GM23248 (cell line): Measurements from ENCODE around the gene TMCC2. TPM values are rescaled to one million over a fixed set of nuclear protein-coding genes. Genes with fewer than 3 reads are reported as not detected.

Source experiments
- DNase-seq: peaks from one replicate; pipeline ENCODE4 v3.0.0-alpha.2; 2015
- H2AFZ ChIP-seq: fragments of 200-600 bp; sonication (generic); 2 replicates; pipeline ENCODE4 v1.6.1; 2016; ENCODE audit warnings: antibody characterized with exemption
- H3F3A ChIP-seq: fragments of 200-600 bp; sonication (generic); 2 replicates; pipeline ENCODE4 v1.6.1; 2016; ENCODE audit warnings: mild to moderate bottlenecking, antibody characterized with exemption, mixed run types; ENCODE audit not compliant: insufficient read depth
- H3K27ac ChIP-seq: fragments of 200-600 bp; sonication (generic); 2 replicates; pipeline ENCODE4 v1.5.1; 2016; ENCODE audit warnings: mild to moderate bottlenecking
- H3K27me3 ChIP-seq: fragments of 200-600 bp; sonication (generic); replicated peaks from 2 replicates; pipeline ENCODE4 v1.6.1; 2016; ENCODE audit warnings: mild to moderate bottlenecking; ENCODE audit not compliant: insufficient read depth
- H3K36me3 ChIP-seq: fragments of 200-600 bp; sonication (generic); 2 replicates; pipeline ENCODE4 v1.6.1; 2016; ENCODE audit warnings: low read depth, mild to moderate bottlenecking
- H3K4me1 ChIP-seq: fragments of 200-600 bp; sonication (generic); 2 replicates; pipeline ENCODE4 v1.6.1; 2016; ENCODE audit warnings: mild to moderate bottlenecking; ENCODE audit not compliant: insufficient read depth
- H3K4me2 ChIP-seq: fragments of 200-600 bp; sonication (generic); one replicate; pipeline ENCODE4 v1.6.1; 2016; ENCODE audit warnings: mild to moderate bottlenecking; ENCODE audit not compliant: unreplicated experiment
- H3K4me3 ChIP-seq: fragments of 200-600 bp; sonication (generic); 2 replicates; pipeline ENCODE4 v1.5.1; 2016; ENCODE audit warnings: mild to moderate bottlenecking
- H3K79me2 ChIP-seq: fragments of 200-600 bp; sonication (generic); 2 replicates; pipeline ENCODE4 v1.6.1; 2016; ENCODE audit warnings: mild to moderate bottlenecking; ENCODE audit not compliant: insufficient read depth
- H3K9ac ChIP-seq: fragments of 200-600 bp; sonication (generic); 2 replicates; pipeline ENCODE4 v1.6.1; 2016; ENCODE audit warnings: mild to moderate bottlenecking
- H3K9me2 ChIP-seq: fragments of 200-600 bp; sonication (generic); 2 replicates; pipeline ENCODE4 v1.6.1; 2016; ENCODE audit warnings: mixed run types, mild to moderate bottlenecking, moderate library complexity; ENCODE audit not compliant: insufficient read depth
- H3K9me3 ChIP-seq: fragments of 200-600 bp; sonication (generic); one replicate; pipeline ENCODE4 v1.6.1; 2017; ENCODE audit warnings: low read depth
- H4K20me1 ChIP-seq: fragments of 200-600 bp; sonication (generic); 2 replicates; pipeline ENCODE4 v1.6.0; 2016; ENCODE audit not compliant: insufficient read depth
- EZH2 ChIP-seq: fragments of 200-600 bp; sonication (generic); IDR thresholded peaks from 2 replicates; pipeline ENCODE4 v1.6.1; 2018; ENCODE audit warnings: antibody characterized with exemption, mild to moderate bottlenecking; ENCODE audit not compliant: insufficient read depth, poor library complexity, severe bottlenecking
- EZH2phosphoT487 ChIP-seq: fragments of 200-600 bp; sonication (generic); IDR thresholded peaks from 2 replicates; pipeline ENCODE4 v1.6.1; 2018; ENCODE audit warnings: antibody characterized with exemption, moderate library complexity, mild to moderate bottlenecking, low read depth; ENCODE audit not compliant: insufficient read depth
- WGBS, 2 experiments: methylation state at CpG; one replicate each; pipeline ENCODE4 v1.1.6; 2015 to 2017; ENCODE audit warnings: low lambda C conversion rate in 2 of 2, low coverage in 1 of 2; ENCODE audit errors: missing lambda C conversion rate in 2 of 2; 5-methylcytosine and 5-hydroxymethylcytosine counted together
- in situ Hi-C: fragments of 300-500 bp; cut with MboI; formaldehyde crosslinking; loops from 2 replicates; pipeline ENCODE4 v1.15.0; 2020
- polyA plus RNA-seq: library from polyadenylated mRNA; unstranded; fragments of >200 nt; fragmentation: Nextera tagmentation; extraction: Ambion mirVana; gene quantifications from 2 replicates; pipeline ENCODE4 v1.2.1, GENCODE V29; 2016
- total RNA-seq: library from RNA; depleted of rRNA; stranded (reverse); fragments of >200 nt; shearing (Covaris generic); gene quantifications from 2 replicates; pipeline ENCODE4 v1.2.3, GENCODE V29; 2014

TMCC2 gene
- total and polyA plus RNA-seq, 2 experiments from 2014 or later = 0.39 to 1.7 TPM

GRCh38 chr1:205240569-205240968 is 12.8 kb downstream of the TMCC2 start:
- Histone ChIP-seq H3K4me3 (no peak overlapping the region), H3K27ac (no peak overlapping the region), H4K20me1 (no peaks in the 10 kb centered on the region), H3K4me2 (no peak overlapping the region), H2AFZ (no peak overlapping the region), H3K9me2 (no peaks in the 10 kb centered on the region), H3K27me3 (no peaks in the 10 kb centered on the region), H3K36me3 (no peaks in the 10 kb centered on the region), H3F3A (no peaks in the 10 kb centered on the region), H3K9ac (no peak overlapping the region), H3K9me3 (no peaks in the 10 kb centered on the region), H3K79me2 (no peaks in the 10 kb centered on the region), H3K4me1 (no peaks in the 10 kb centered on the region)
- in situ Hi-C loops = loop anchor here (5.0 kb wide), 1 partner anchor 248 kb away; no protein-coding TSS in a partner anchor
- DNase-seq = no peak
- TF ChIP-seq EZH2phosphoT487 = no peak
- no peak for TF ChIP-seq EZH2
- WGBS, 2 experiments = 62 to 63% methylated on average over 3 of the region's 3 CpGs

- no peaks in the 10 kb centered on the region for H3K9me3 ChIP-seq
- H3K27me3 ChIP-seq = no peaks in the 10 kb centered on the region
- 91 to 93% methylated on average over 29 to 36 of the region's 36 CpGs for WGBS, 2 experiments
- H3F3A ChIP-seq = no peaks in the 10 kb centered on the region
- H3K9ac ChIP-seq = no peak overlapping the region
- TF ChIP-seq EZH2 = no peak
- TF ChIP-seq EZH2phosphoT487 = no peak
- no peak overlapping the region for H2AFZ ChIP-seq
- no peaks in the 10 kb centered on the region for H3K79me2 ChIP-seq
- no peaks in the 10 kb centered on the region for H3K36me3 ChIP-seq
- H3K4me2 ChIP-seq = no peak overlapping the region
- no peak overlapping the region for H3K4me3 ChIP-seq
- H3K9me2 ChIP-seq = no peaks in the 10 kb centered on the region
- in situ Hi-C loops = loop anchor here (5.0 kb wide), 1 partner anchor 249 kb away; no protein-coding TSS in a partner anchor
- H4K20me1 ChIP-seq = no peaks in the 10 kb centered on the region
- DNase-seq = no peak
- H3K27ac ChIP-seq = no peak overlapping the region
- no peaks in the 10 kb centered on the region for H3K4me1 ChIP-seq
These were observed 13.8 kb downstream of the TMCC2 start for GRCh38 chr1:205241366-205242030.

DNA sequence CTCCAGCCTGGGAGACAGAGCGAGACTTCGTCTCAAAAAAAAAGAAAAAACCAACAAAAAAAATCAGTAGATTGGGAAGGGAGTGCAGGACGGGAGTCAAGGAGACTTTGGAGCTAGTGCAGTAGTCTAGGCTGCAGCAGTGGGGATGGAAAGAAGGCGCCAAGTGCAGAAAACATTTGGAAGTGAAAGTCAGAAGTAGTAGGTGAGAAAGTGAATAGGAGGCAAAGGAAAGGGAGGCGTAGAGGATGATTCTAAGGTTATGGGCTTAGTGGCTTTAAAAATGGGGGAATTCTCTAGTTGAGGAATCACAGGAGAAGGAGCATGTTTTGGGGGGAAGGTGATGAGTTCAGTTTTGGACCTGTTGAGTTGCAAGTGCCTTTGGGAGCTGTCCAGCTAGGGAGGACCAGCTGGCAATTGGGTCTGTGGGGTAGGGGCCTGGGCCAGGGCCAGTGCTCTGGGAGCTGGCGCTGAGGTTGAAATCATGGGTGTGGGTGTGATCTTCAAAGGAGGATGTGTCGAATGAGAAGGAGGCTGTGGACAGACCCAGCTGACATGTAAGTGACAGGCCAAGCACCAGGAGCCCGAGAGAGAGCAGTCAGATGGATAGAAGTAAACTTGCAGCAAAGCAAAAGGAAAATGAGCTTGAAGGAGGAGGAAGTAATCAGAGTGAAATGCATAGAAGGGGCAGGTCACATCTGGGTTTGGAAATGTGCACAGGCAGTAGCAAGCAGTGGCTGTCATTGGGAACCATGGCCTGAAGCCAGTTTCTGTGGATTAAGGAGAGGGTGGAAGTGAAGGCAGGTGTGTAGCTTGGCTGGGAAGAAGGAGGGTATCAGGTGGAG is 15.8 kb downstream of the TMCC2 start:
- Histone ChIP-seq H3K9me2 (no peaks in the 10 kb centered on the region), H3F3A (no peaks in the 10 kb centered on the region), H3K79me2 (no peaks in the 10 kb centered on the region), H4K20me1 (no peaks in the 10 kb centered on the region), H3K36me3 (no peaks in the 10 kb centered on the region), H3K9ac (no peak overlapping the region), H3K4me3 (no peak overlapping the region), H3K27me3 (no peaks in the 10 kb centered on the region), H3K4me2 (no peak overlapping the region), H3K4me1 (no peaks in the 10 kb centered on the region), H2AFZ (no peak overlapping the region), H3K9me3 (no peaks in the 10 kb centered on the region), H3K27ac (no peak overlapping the region)
- in situ Hi-C loops = loop anchor here (5.0 kb wide), 1 partner anchor 251 kb away; no protein-coding TSS in a partner anchor
- 89 to 92% methylated on average over 8 of the region's 8 CpGs for WGBS, 2 experiments
- TF ChIP-seq EZH2phosphoT487 (no peak), EZH2 (no peak)
- DNase-seq = no peak

DNA sequence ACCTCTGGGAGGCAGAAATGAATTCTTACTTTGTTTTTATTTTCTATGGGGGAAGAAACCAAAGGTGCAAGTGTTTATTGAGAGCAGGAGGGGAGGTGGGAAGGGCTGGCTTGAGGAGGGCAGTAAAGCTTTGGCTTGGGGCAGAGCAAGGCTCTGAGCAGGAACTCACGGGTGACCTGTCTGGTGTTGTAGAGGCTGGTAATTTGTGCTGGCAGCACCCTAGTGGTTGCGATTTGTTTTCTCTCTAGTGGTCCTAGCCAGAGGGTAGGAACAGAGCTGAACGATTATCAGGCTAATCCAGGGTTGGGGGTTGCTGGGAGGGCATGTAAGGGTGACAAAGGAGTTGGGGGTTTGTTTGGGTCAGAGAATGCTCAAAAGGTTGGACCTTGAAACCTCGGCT is 16.6 kb downstream of the TMCC2 start:
- Histone ChIP-seq H4K20me1 (no peaks in the 10 kb centered on the region), H3K36me3 (no peaks in the 10 kb centered on the region), H3K27ac (no peak overlapping the region), H3K9me2 (no peaks in the 10 kb centered on the region), H3F3A (no peaks in the 10 kb centered on the region), H3K27me3 (no peaks in the 10 kb centered on the region), H3K4me1 (no peaks in the 10 kb centered on the region), H3K4me3 (no peak overlapping the region), H3K4me2 (no peak overlapping the region), H3K9ac (no peak overlapping the region), H3K9me3 (no peaks in the 10 kb centered on the region), H2AFZ (no peak overlapping the region), H3K79me2 (no peaks in the 10 kb centered on the region)
- TF ChIP-seq EZH2 = no peak
- TF ChIP-seq EZH2phosphoT487 = no peak
- DNase-seq = no peak
- in situ Hi-C loops = loop anchor here (5.0 kb wide), 1 partner anchor 252 kb away; no protein-coding TSS in a partner anchor
- WGBS, 2 experiments = 56 to 78% methylated on average over 4 of the region's 4 CpGs
